GM15510 (cell line): ENCODE results near the gene PHACTR1.

Experiments
- POLR2A ChIP-seq: IDR thresholded peaks from 3 replicates; pipeline ENCODE4 v1.6.1; 2011; ENCODE audit warnings: borderline replicate concordance; ENCODE audit not compliant: insufficient read length; ENCODE audit errors: extremely low read depth

Gene PHACTR1

DNA sequence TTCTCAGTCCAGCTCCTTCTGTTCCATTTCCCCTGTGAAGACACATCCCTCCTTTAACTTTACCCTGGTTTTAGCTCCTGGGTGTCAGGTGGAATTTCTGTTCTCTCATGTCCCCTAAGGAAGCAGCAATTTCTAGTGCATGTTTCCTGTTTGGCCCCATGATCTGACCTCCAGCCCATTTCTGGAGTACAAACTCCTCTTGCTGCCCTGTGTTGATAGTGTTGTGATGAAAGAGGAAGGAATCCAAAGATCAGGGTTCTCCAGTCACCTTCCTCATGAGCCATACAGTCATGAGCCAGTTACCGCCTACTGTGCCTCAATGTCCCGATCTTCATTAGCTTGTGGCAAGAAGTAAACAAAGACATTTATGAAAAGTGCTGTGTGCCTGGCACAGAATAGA, 97.4 kb downstream of the PHACTR1 start:
- TF ChIP-seq POLR2A, result no peak

DNA sequence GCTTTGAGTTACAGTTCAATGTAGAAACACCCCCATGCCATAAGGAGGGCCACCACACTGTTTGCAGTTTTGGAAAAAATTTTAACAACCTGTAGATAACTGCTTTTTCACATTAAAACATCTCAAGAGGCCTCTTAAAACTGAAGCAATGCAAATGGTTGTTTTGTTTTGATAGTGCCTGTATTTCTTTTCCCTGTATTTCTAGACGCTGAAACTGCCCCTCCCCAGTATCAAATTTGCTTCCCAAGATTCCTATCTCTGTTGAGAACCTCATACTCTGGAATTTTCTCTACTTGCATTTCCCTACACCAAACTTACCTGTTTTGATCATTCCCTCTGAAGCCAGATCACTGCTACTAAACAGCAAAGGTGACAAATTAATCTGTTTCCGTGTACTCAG, 98.5 kb downstream of the PHACTR1 start:
- no peak for TF ChIP-seq POLR2A

DNA sequence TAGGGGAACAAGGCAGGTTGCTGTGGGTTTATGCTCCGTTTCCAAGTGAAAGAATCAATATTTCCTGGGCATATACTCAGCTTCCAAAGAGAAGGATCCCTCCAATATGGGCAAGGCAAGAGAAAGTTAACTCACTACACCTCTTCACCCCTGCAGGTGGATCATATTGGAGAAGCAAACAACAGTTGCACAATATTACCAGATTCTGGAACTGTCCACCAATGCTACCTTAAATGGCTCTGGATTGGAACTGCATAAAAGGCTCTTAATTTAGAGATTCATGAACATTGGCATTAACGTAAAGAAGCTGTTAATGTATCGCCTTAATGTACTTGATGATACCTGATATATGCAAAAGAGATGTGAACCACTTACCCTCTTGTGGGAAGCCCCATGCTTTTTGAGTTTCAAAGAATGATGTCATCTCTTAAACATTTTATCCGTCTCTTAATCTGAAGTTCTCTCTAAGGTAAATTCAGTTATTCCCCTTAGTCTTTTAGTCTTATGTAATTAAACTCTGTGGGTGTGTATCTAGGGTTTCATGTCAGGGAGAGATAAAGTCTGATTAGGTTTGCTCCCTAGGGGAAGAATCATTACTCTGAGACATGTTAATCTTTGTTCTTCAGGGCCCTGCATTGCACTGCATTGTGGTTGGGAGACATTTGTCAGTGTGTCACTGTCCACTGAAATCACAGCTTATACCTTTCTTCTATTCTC, 99.5 kb downstream of the PHACTR1 start:
- TF ChIP-seq POLR2A, result no peak

DNA sequence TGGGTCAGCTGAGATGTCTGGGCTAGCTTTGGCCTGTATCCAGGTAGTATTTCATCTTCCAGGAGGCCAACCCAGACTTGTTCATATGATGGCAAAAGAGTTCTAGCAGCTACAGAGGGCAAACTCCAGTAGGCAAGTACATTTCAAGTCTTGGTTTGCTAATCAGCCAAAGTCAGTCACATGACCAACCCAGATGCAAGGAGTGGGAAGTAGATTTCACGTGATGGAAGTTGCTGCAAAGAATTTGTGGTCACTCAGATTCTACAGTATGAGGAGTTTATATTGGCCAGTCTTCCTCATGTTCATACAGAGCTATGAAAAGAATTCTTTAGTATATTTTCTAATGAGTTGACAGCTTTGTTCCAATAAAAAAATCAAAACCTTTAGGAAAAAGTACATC, 101.8 kb downstream of the PHACTR1 start:
- no peak for TF ChIP-seq POLR2A

DNA sequence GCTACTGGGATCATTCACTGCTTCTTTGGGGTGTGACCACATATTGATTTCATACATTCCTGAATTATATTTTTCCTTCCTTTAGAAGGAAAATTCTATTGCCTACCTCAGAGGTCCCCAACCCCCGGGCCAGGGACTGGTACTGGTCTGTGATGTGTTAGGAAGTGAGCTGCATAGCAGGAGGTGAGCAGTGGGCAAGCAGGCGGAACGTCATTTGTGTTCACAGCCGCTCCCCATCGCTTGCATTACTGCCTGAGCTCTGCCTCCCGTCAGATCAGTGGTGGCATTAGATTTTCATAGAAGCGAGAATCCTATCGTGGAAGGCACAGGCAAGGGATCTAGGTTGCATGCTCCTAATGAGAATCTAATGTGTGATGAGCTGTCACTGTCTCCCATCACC, 107.3 kb downstream of the PHACTR1 start:
- no peak for TF ChIP-seq POLR2A

DNA sequence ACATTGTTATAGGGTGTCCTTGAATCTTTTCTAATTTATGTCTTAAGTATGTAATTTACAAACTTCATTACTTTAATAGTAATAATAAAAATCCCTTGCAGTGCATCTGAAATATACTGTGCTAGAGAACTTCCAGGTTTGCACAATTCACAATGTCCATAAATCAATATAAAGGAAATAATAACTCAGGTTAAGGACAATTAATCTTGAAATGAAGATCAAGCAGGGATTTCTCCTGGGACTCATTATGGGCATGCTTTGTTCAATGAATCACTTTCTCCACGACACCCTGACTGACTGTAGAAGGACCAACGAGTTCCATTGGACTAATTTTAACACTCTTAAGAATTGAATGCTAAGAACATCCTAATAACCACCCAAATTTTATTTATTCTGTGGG, 110.0 kb downstream of the PHACTR1 start:
- TF ChIP-seq POLR2A, result no peak

DNA sequence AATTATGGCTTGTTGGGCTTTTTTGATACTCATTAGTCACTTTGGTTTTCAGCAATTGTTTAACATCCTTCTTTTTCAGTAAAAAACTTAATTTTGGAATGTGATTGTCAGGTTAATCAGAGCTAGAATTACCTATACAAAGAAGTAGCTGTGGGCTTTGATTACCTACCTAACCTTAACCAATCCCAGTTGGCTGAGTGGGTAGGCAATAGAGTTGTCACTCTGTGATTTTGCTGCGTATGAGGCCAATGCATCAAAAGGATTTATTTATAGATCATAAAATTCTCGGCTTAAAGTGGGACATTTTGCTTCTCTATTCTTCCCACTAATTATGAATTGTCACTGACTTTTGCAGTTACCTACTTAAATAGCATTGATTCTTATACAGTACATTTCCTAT, 111.4 kb downstream of the PHACTR1 start:
- no peak for TF ChIP-seq POLR2A

DNA sequence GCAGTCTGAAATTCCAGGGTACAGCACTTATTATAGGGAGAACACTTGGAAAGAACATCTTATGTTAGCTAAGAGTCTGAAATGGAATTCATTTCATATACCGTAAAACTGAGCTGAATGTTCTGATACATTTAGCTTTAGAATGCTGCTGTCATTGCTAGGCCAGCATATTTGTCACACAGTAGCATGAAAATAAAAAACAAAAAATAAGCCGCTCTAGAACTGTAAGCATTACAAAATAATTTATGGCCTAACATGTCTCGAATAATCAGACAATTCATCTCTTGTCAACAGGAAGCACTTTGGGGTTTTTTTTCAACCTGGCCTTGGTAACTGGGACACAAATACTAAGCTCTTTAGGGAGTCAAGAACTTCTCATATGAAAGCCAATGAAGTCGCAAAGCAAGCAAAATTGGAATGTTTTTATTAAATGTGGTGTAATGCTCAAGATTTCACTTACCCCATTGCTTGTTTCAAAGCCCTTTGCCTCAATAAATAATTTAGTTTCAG, 115.7 kb downstream of the PHACTR1 start:
- no peak for TF ChIP-seq POLR2A

DNA sequence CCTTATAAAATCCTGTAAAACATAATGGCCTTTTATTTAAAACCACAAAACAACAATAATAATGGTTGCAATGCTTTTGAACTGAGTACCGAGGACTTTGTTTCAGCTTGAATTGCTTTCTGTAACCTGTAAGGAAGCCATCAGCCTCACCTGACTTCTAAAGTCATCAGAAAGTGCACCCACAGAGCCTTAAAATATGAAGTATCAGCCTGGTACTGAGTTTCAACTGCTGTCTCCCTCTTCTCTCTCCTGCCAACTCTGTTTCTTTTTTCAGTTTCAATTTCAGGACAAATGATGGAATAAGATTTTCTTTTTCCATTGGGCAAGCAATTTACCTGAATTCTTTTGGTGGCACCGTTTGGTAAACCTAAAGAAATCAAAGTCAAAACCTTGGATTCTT, 119.4 kb downstream of the PHACTR1 start:
- TF ChIP-seq POLR2A, result no peak

DNA sequence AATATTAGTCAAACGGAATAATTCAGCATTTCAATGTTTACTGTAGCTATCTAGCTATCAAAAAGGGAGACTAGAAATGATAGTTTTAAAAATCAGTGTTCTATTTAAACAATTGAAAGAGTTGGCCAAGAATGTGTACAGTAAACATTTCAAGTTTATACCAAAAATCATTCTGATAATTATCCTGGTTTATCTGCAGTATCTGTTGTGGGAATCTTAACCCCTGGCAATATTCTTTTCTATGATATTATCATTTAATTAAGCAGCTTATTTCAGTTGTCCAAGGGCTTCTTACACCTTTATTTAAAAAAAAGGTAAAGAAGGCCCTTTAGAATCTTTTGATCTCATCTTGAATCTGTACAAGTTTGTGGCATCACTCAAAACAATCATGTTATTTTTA, 125.1 kb downstream of the PHACTR1 start:
- no peak for TF ChIP-seq POLR2A

DNA sequence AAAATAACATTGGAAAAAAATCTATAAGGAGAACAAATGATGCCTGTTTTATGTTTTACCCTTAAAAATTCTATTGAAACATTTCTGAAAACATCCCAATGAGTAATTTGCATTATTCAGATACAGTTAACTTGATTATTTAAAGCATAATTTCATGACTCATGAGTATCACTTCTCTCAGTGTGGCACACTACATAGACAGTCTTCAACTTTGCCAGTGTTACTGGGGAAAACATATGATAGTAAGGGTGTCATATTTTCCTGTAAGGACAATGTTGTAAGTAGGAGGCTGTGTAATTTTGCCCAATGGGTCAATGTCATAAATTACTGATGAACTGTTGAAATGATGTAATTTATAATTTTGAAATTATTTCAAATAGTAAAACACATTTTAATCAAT, 125.5 kb downstream of the PHACTR1 start:
- no peak for TF ChIP-seq POLR2A

DNA sequence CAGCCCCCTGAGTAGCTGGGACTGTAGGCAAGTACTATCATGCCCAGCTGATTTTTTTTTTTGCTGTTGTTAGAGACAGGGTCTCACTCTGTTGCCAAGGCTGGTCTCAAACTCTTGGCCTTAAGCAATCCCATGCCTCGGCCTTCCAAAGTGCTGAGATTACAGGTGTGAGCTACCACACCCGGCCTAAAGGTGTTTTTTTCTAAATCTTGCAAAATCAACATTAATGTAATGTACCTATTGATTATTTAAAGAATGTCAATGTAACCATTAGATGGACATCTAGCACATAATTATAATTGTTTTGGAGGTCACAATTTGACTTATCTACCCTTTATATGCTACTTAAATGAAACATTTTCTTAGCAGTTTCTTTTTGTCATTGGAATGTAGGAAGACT, 126.1 kb downstream of the PHACTR1 start:
- TF ChIP-seq POLR2A, result no peak

DNA sequence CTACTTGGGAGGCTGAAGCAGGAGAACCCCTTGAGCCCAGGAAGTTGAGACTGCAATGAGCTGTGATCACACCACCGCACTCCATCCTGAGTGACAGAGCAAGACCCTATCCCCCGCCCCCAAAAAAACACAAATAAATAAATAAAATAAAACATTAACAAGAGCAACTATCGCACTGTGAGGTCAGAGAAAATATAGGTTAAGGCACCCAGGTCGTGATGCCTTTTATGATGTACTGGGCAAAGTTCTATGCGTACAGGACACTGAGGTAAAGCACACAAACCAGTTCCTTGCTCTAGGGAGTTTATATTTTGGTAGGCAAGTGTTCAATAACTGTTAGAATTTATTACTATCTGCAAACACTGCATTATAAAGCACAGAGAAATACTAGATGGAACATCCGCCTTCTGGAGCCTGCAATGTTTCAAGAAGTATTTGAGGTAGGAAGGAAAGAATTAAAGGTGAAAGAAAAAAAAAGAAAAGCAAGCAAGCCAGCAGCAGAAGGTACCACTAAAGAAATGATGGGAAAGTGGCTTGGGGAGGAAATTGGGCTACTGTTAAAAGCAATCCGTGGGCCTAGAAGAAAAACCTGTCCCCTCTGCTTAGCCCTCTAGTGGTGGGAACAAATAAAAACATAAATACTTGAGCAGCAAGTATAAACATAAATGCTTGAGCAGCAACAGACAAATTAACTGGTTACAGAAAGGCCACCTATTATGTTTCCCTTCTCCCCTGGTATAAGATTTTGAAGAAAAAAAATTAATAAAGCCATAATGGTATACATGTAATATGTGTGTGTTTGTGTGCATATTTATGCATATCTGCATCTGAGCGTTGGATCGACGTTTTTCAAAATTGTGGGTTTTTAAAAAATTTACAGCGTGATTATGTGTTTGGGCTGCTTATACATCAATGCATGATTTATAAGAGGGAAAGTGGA, 128.0 kb downstream of the PHACTR1 start:
- TF ChIP-seq POLR2A, result no peak

DNA sequence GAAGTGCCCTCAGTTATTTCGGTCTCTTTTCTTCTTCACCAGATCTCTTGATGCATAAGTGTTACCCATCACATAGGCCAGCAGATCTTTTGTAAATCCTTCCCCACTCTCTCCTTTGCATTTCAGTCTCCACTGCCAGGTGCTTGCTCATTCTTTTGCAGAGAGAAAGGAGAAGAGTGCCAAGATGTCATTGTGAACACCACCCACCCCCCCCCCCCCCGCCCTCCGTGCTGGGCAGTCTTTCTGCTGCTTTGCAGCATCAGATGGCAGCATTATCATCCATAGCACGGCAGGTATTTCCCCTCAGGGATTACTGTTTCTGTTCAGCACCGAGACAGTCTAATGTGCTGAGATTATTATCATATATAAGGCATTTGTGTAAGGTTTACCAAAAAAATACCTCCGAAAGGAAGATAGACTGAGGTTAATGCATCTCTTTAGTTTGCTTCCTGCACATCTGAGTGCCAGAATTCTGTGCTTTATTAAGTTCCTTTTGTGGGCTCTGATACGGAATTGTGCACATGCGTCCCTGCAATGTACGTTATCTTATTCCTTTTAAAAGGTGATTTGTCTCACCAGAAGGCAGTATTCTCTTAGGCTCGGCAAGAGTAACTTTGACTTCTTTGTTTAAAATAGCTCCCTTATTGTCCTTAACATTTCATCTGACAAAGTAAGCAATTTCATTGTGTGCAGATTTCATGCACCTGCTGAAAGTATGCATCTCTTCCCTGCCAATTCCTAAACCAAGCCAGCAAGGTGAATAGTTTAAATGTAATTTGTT, 128.8 kb downstream of the PHACTR1 start:
- TF ChIP-seq POLR2A, result no peak

DNA sequence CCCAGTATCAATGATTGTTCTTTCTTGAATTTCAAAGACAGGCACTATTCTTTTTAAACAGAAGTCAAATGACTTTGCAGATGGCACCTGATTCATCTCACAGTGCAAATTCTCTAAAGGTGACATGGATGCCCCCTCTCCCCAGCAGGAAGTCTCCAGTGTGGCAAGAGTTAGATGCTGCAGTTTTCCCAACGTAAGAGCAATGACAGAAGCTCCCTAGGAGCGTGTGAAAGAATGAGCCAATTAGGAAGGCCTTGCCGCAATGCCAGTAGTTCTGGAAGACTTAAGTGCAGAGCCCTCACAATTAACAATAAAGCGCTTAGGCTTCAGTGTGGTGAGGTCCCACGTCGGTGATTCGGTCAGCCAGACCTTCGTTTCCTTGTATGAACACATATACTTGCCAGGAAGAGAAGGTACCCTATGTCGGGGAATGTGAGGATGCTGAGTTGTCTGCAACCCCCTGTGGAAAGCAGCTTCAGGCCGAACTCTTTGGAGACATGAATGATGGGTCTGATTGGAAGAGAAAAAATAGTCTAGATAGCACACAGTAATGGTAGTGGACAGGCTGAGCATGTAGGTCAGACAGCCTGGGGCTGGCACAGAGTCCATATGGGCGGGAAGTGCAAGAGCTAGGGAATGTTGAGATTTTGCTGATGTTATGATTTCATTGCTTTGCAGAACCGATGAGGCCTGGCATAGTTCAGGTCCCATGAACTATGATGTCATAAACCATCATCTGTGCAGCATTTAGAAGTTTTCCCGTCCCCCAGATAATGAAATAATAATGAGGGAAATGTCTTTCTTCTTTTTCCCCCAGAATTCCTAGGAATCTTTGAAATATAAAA, 132.6 kb downstream of the PHACTR1 start:
- no peak for TF ChIP-seq POLR2A

DNA sequence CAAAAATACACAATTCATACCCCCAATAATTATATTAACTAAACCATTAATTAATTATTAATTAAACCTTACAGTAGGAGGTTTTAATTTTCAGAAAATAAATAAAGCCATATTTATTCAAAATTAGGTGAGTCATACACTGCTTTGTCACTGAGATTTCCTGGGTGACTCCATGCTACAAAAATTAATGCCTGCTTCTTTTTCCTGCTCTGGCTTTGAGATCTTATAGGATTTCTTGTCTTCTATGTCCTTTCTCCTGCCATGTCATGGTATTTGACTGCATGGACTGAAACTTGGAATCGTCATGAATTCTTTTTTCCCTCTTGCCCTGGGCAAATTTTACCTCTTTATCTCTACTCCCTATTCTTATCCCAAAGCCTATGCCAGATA, 133.2 kb downstream of the PHACTR1 start:
- TF ChIP-seq POLR2A, result no peak
